HEK293 (cell line): Measurements from ENCODE around the gene SULT1A2.

Experiments
- GLI2 ChIP-seq: fragments of 450-650 bp; formaldehyde crosslinking; IDR thresholded peaks from 2 replicates; pipeline ENCODE4; 2017; ENCODE audit warnings: missing biosample characterization, missing genetic modification characterization, low read depth, borderline replicate concordance
- PRDM2 ChIP-seq: fragments of 450-650 bp; formaldehyde crosslinking; IDR thresholded peaks from 2 replicates; pipeline ENCODE4 v1.5.1; 2016; ENCODE audit warnings: missing biosample characterization, missing genetic modification characterization, borderline replicate concordance
- PRDM4 ChIP-seq: fragments of 450-650 bp; formaldehyde crosslinking; IDR thresholded peaks from 2 replicates; pipeline ENCODE4 v1.5.1; 2017; ENCODE audit warnings: missing biosample characterization, missing genetic modification characterization
- PRDM6 ChIP-seq: fragments of 450-650 bp; formaldehyde crosslinking; IDR thresholded peaks from 2 replicates; pipeline ENCODE4 v1.5.1; 2017; ENCODE audit warnings: missing biosample characterization, missing genetic modification characterization
- RBAK ChIP-seq: fragments of 450-650 bp; formaldehyde crosslinking; IDR thresholded peaks from 2 replicates; pipeline ENCODE4 v1.5.1; 2016; ENCODE audit warnings: missing biosample characterization, missing genetic modification characterization
- SCRT1 ChIP-seq: fragments of 450-650 bp; formaldehyde crosslinking; IDR thresholded peaks from 2 replicates; pipeline ENCODE4 v1.5.1; 2016; ENCODE audit warnings: missing biosample characterization, missing genetic modification characterization, borderline replicate concordance
- SETDB1 ChIP-seq: IDR thresholded peaks from one replicate; pipeline ENCODE4 v1.6.1; 2017; ENCODE audit warnings: mild to moderate bottlenecking, low read length, moderate library complexity, mixed read lengths; ENCODE audit not compliant: insufficient read length
- WT1 ChIP-seq: fragments of 450-650 bp; formaldehyde crosslinking; IDR thresholded peaks from 2 replicates; pipeline ENCODE4 v1.5.1; 2016; ENCODE audit warnings: missing biosample characterization, missing genetic modification characterization
- ZBTB44 ChIP-seq: fragments of 450-650 bp; IDR thresholded peaks from 2 replicates; pipeline ENCODE4 v1.5.1; 2018; ENCODE audit warnings: missing biosample characterization, mild to moderate bottlenecking, missing genetic modification characterization
- ZNF140 ChIP-seq: fragments of 450-650 bp; formaldehyde crosslinking; IDR thresholded peaks from 2 replicates; pipeline ENCODE4 v1.5.1; 2016; ENCODE audit warnings: missing biosample characterization, missing genetic modification characterization
- ZNF169 ChIP-seq: fragments of 450-650 bp; formaldehyde crosslinking; IDR thresholded peaks from 2 replicates; pipeline ENCODE4 v1.5.1; 2016; ENCODE audit warnings: missing biosample characterization, missing genetic modification characterization
- ZNF211 ChIP-seq: fragments of 450-650 bp; formaldehyde crosslinking; IDR thresholded peaks from 2 replicates; pipeline ENCODE4 v1.5.1; 2016; ENCODE audit warnings: low read depth, missing biosample characterization, missing genetic modification characterization
- ZNF335 ChIP-seq: fragments of 450-650 bp; formaldehyde crosslinking; conservative IDR thresholded peaks from 2 replicates; pipeline ENCODE4 v1.5.1; 2016; ENCODE audit warnings: missing biosample characterization, missing genetic modification characterization
- ZNF341 ChIP-seq: fragments of 450-650 bp; formaldehyde crosslinking; IDR thresholded peaks from 2 replicates; pipeline ENCODE4; 2016; ENCODE audit warnings: low read depth, missing biosample characterization, missing genetic modification characterization
- ZNF354C ChIP-seq: fragments of 450-650 bp; formaldehyde crosslinking; IDR thresholded peaks from 2 replicates; pipeline ENCODE4 v1.5.1; 2016; ENCODE audit warnings: missing biosample characterization, missing genetic modification characterization, low read depth, borderline replicate concordance
- ZNF366 ChIP-seq: fragments of 450-650 bp; formaldehyde crosslinking; conservative IDR thresholded peaks from 2 replicates; pipeline ENCODE4 v1.5.1; 2016; ENCODE audit warnings: missing biosample characterization, missing genetic modification characterization
- ZNF433 ChIP-seq: fragments of 450-650 bp; formaldehyde crosslinking; IDR thresholded peaks from 2 replicates; pipeline ENCODE4 v1.5.1; 2016; ENCODE audit warnings: missing biosample characterization, missing genetic modification characterization, low read depth
- ZNF501 ChIP-seq: fragments of 450-650 bp; formaldehyde crosslinking; IDR thresholded peaks from 2 replicates; pipeline ENCODE4 v1.5.1; 2016; ENCODE audit warnings: missing biosample characterization, missing genetic modification characterization
- ZNF510 ChIP-seq: fragments of 450-650 bp; formaldehyde crosslinking; IDR thresholded peaks from 2 replicates; pipeline ENCODE4 v1.5.1; 2018; ENCODE audit warnings: mild to moderate bottlenecking, missing genetic modification characterization, missing biosample characterization; ENCODE audit not compliant: insufficient replicate concordance
- ZNF521 ChIP-seq: fragments of 450-650 bp; formaldehyde crosslinking; IDR thresholded peaks from 2 replicates; pipeline ENCODE4 v1.5.1; 2017; ENCODE audit warnings: missing biosample characterization, mild to moderate bottlenecking, missing genetic modification characterization
- ZNF544 ChIP-seq: fragments of 450-650 bp; formaldehyde crosslinking; IDR thresholded peaks from 2 replicates; pipeline ENCODE4 v1.5.0; 2017; ENCODE audit warnings: missing biosample characterization, missing genetic modification characterization
- ZNF830 ChIP-seq: fragments of 450-650 bp; IDR thresholded peaks from 2 replicates; pipeline ENCODE4 v1.5.0; 2018; ENCODE audit warnings: missing biosample characterization, missing genetic modification characterization, low read depth, mild to moderate bottlenecking, moderate library complexity
- TF ChIP-seq, protein P1 (sequence below): fragments of 450-650 bp; formaldehyde crosslinking; IDR thresholded peaks from 2 replicates; pipeline ENCODE4 v1.5.1; 2016; ENCODE audit warnings: missing biosample characterization, missing genetic modification characterization
- TF ChIP-seq, protein P2 (sequence below): fragments of 450-650 bp; formaldehyde crosslinking; IDR thresholded peaks from 2 replicates; pipeline ENCODE4 v1.5.1; 2017; ENCODE audit warnings: missing biosample characterization, missing genetic modification characterization

The SULT1A2 gene

DNA sequence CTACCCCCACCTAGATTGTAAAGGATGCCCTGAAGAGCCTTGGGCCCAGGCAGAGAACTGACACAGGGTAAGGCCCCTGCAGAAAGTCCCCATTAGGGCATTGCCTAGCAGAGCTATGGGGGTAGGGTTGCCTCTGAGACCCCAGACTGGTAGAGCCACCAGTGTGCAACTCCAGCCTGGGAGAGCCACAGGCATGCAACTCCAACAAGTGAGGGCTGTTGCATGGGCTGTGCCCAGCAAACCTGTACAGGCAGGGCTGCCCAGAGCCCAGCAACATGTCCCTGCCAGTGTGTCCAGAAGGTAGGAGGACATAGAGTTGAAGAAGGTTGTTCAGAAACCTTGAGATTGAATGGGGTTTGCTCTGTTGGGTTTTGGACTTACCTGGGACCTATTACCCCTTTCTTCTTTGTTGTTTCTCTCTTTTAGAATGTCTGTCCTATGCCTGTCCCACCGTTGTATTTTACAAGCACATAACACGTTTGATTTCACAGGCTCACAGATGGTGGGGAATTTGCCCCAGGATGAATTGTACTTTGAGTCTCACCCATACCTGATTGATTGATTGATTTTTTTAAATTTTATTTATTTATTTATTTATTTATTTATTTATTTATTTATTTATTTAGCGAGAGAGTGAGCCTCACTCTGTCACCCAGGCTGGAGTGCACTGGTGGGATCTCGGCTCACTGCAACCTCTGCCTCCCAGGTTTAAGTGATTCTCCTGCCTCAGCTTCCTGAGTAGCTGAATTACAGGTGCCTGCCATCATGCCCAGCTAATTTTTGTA is 26.7 kb downstream of the SULT1A2 start (continued):
- TF ChIP-seq ZNF335 (tag by site-specific recombination): no peak
- peak; percentile 78; the same call in 1 of the 2 replicates for TF ChIP-seq ZNF433 (tag by site-specific recombination)
- no peak for TF ChIP-seq WT1 (tag by site-specific recombination)
- TF ChIP-seq SCRT1 (tag by site-specific recombination): peak; percentile 61; the same call in 1 of the 2 replicates
- TF ChIP-seq ZNF510 (tag by site-specific recombination): peak; percentile 66
- TF ChIP-seq ZNF544: no peak
- TF ChIP-seq SETDB1: no peak
- TF ChIP-seq ZNF354C (tag by site-specific recombination): peak; percentile 61; the same call in 1 of the 2 replicates
- TF ChIP-seq, protein P1, sequence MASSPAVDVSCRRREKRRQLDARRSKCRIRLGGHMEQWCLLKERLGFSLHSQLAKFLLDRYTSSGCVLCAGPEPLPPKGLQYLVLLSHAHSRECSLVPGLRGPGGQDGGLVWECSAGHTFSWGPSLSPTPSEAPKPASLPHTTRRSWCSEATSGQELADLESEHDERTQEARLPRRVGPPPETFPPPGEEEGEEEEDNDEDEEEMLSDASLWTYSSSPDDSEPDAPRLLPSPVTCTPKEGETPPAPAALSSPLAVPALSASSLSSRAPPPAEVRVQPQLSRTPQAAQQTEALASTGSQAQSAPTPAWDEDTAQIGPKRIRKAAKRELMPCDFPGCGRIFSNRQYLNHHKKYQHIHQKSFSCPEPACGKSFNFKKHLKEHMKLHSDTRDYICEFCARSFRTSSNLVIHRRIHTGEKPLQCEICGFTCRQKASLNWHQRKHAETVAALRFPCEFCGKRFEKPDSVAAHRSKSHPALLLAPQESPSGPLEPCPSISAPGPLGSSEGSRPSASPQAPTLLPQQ (tag by site-specific recombination): no peak
- 0 out of 2 replicates have a peak, but pooled peaks have one; percentile 20 for TF ChIP-seq ZNF341
- no peak for TF ChIP-seq PRDM2 (tag by site-specific recombination)
- TF ChIP-seq RBAK: 0 out of 2 replicates have a peak, but pooled peaks have one; percentile 54
- TF ChIP-seq ZNF501: peak; percentile 45; the same call in 1 of the 2 replicates
- no peak for TF ChIP-seq ZNF366 (tag by site-specific recombination)
- no peak for TF ChIP-seq PRDM4 (tag by site-specific recombination)
- TF ChIP-seq ZNF140 (tag by site-specific recombination): peak; percentile 91
- no peak for TF ChIP-seq ZNF521
- TF ChIP-seq ZBTB44 (tag by site-specific recombination): no peak
- TF ChIP-seq ZNF169 (tag by site-specific recombination): no peak
- no peak for TF ChIP-seq ZNF830
- TF ChIP-seq, protein P2, sequence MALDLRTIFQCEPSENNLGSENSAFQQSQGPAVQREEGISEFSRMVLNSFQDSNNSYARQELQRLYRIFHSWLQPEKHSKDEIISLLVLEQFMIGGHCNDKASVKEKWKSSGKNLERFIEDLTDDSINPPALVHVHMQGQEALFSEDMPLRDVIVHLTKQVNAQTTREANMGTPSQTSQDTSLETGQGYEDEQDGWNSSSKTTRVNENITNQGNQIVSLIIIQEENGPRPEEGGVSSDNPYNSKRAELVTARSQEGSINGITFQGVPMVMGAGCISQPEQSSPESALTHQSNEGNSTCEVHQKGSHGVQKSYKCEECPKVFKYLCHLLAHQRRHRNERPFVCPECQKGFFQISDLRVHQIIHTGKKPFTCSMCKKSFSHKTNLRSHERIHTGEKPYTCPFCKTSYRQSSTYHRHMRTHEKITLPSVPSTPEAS (tag by site-specific recombination): no peak
- TF ChIP-seq PRDM6 (tag by site-specific recombination): no peak
- TF ChIP-seq GLI2 (tag by site-specific recombination): peak; percentile 22; the same call in 1 of the 2 replicates
- TF ChIP-seq ZNF211 (tag by site-specific recombination): no peak
